HG02759 (cell line): ENCODE measurements around the gene JAKMIP2.
A peak's percentile ranks its signal among the peaks of the same experiment; 100 is the strongest.

Experiments used
- ATAC-seq: cut with Tn5 transposase; IDR thresholded peaks from one replicate; pipeline ENCODE4 v1.9.1; 2021; ENCODE audit warnings: mild to moderate bottlenecking, moderate library complexity; ENCODE audit not compliant: unreplicated experiment

The JAKMIP2 gene

DNA sequence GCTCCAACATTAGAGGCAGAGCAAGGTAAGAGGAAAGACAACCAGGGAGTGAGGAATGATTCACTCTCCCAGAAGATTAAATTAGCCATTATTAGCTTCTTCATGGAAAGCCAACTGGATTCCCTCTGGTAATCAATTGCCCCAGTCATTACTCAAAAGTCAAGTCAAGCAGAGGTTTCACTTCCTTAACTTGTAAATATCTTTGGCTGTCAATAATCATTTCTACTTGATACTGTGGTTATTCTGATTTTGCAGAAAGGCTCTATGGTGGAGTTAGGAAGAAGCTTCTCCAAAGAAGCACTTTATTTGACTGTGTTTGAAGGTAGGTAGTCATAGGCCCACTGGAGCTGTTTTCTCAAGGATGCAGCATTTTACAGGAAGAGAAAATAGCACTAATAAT is 78.0 kb downstream of the JAKMIP2 start:
- peak; percentile 49 for ATAC-seq

DNA sequence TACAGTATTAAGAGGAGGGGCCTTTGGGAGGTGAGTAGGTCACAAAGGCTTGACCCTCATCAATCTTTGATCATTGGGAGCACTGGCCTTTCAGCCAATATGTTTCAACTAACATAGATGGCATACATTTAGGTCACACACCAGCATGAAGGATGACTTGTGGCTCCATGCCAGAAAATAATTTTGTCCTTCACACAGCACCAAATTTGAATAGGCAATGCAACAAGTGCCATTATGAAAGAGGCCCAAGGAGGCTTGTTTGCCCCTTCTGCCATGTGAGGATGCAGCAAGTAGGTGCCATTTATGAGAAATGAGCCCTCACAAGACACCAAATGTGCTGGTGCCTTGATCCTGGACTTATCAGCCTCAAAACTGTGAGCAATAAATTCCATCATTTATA is 81.1 kb downstream of the JAKMIP2 start:
- no peak for ATAC-seq

GRCh38 chr5:147699496-147700088 is 82.9 kb downstream of the JAKMIP2 start:
- no peak for ATAC-seq

- no peak for ATAC-seq
Observed at GRCh38 chr5:147697380-147697779, 85.1 kb downstream of the JAKMIP2 start.

GRCh38 chr5:147694772-147695171 is 87.8 kb downstream of the JAKMIP2 start:
- no peak for ATAC-seq

GRCh38 chr5:147693233-147693632 is 89.3 kb downstream of the JAKMIP2 start:
- ATAC-seq, result no peak

DNA sequence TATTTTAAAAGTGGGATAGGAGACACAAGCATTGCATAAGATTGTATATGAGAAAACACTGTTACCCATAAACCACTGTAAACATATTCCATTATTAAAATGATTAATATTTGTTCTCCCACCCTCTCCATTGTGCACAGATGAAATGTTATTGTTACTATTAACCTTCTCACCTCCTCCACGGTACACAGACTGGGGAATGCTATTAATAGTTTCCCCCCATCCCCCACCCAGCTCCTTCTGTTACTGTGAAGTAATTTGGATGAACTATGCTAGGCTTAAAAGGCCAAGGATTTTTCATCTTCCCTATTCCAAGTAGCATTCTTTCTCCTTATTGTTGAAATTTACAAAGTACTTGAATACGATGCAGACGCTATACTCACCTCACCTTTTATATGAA is 91.4 kb downstream of the JAKMIP2 start:
- ATAC-seq, result no peak

GRCh38 chr5:147690595-147690994 is 91.9 kb downstream of the JAKMIP2 start:
- ATAC-seq, result no peak

DNA sequence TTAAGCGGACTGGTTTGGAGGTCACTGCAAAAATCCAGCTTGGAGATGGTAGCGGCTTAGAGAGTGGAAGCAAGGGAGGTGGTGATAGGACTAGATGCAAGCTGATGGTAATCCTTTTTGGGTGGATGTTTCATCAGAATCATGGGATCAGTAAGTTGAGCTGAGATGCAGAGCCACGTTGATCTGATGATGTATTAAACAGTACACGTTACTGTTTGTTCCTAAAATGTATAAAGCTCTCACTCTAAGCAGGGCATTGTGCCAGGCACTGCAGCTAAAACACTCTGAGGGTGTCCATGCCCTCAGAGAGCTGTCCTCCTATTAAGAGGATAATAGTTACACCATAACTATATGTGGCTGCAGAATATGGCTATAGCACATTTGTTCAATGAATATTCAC is 93.1 kb downstream of the JAKMIP2 start:
- no peak for ATAC-seq

DNA sequence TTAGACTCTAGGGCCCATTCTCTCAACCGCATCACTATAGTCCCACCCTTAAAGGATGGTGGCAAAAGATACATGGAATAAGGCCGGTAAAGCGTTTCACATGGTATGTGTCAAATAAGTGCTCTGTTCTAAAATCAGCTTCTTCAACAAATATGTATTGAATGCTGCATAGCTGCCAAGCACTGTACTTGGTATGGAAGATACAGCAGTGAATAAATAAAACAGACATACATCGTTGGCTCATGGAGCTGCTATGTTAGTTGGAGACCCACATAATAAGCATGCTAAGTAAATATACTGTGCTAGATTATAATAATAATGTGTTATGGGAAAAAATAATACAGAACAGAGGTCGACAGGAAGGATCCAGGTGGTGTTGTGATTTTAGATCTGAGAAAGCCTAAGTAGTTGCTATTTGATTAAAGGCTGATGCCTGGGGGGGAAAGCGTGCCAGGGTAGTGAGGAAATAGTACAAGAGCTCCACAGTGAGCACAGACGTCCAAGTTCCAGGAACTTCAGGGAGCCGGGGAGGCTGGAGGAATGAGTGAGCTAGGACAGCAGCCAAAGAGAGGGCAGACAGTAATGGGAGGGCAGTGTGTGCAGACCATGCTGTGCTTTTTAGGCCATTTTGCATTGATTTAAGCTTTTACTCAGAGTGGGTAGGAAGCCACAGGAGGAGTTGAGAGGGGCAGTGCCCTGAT is 93.7 kb downstream of the JAKMIP2 start:
- ATAC-seq, result no peak

- no peak for ATAC-seq
Observed at GRCh38 chr5:147687118-147687517, 95.4 kb downstream of the JAKMIP2 start.

DNA sequence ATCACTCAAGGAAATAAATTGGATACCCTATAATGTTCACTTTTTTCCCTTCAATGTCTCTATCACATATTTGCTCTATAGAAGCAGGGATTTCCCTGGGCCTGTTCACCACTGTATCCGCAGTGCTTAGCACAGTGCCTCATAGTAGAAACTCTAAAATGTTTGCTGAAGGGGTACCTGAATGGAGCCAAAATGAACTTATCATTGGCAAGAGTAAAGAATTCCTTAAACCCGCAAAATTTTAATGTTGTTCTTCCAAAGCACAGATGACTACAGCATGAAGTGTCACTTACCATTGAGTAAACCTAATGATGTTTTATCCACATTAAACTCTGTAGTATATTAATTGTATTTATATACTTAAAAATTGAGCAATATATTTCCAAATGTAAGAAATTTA is 96.1 kb downstream of the JAKMIP2 start:
- ATAC-seq, result no peak

GRCh38 chr5:147685993-147686392 is 96.5 kb downstream of the JAKMIP2 start:
- no peak for ATAC-seq

DNA sequence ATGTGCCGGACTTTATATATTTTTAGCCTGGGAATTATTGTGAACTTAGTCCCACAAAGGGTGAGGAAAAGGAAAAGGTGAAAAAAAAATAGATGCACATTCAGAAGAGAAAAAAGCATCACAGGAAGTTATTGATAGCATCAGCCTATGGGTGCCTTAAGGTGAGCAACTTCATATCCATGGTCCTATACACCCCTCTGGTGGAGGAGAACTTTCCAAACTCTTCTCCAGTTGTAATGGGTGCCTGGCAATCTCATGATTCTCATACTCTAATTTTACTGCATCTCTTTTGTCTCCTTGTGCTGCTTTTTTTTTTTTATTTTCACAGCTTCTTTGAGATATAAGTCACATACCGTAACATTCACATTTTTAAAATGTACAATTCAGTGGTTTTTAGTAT is 107.4 kb downstream of the JAKMIP2 start:
- no peak for ATAC-seq

GRCh38 chr5:147674411-147674810 is 108.1 kb downstream of the JAKMIP2 start:
- no peak for ATAC-seq

GRCh38 chr5:147673791-147674190 is 108.7 kb downstream of the JAKMIP2 start:
- ATAC-seq, result no peak

- ATAC-seq, result no peak
Observed at GRCh38 chr5:147673266-147673665, 109.3 kb downstream of the JAKMIP2 start.

GRCh38 chr5:147671365-147671764 is 111.2 kb downstream of the JAKMIP2 start:
- no peak for ATAC-seq

GRCh38 chr5:147670815-147671214 is 111.7 kb downstream of the JAKMIP2 start:
- no peak for ATAC-seq

DNA sequence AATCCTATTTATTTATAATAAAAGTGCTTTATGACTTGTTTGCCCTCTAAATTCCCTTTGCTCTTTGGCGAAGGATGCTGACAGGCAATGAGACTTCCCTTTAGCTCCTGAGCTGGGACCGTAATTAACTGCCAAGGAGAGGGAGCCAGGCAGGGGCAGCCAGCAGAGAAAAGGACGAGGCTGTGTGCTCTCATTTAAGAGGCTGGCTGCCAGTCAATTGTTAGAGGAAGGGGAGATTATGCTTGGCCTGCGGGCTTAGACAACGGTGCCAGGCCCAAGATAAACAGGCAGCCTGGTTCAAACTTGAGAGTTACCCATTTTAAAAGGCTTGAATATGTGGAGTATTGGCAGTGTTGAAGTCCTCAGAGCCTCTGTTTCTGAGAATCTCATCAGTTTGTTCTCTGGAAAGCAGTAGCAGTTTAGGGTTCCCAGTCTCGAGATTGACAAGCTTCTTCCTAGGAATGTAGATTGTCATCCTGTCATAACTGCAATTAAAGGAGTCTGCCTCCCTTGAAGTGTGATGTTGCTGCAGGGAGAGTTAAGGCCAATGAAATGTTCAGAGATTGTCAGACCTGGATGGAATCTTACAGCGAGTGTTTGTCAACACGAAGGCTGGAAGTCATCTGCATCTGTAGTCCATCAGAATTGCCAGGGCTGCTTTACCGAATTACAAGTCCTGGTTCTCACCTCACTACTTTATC is 113.2 kb downstream of the JAKMIP2 start:
- ATAC-seq, result no peak

- ATAC-seq, result no peak
Observed at GRCh38 chr5:147668385-147668784, 114.1 kb downstream of the JAKMIP2 start.

DNA sequence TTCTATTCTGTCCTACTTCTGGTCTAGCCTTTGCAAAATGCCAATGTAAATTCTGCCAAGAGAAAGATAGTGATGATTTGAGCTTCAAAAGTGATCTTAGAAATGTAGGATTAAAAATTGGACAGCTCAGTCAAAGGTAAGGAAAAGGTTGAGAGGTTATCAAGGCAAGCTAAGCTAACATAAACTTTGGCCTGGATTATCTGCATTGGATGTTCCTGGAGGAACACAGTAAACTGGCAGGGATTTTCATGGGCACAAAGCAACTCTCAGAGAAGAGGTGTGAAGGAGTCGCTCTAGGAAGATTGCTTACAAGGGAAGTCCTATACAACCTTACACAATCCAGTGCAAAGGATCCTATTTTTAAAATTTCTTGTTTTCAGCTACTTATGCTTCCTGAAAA is 115.2 kb downstream of the JAKMIP2 start:
- ATAC-seq, result no peak
